CD14-positive monocyte (primary cell): ENCODE results near the gene CRYBA4. TPM values are rescaled to one million over a fixed set of nuclear protein-coding genes. Genes with fewer than 3 reads are reported as not detected.
A peak's percentile ranks its signal among the peaks of the same experiment; 100 is the strongest.

ENCODE experiments used
- DNase-seq, 3 donors: peaks; one replicate each; pipeline ENCODE4 v3.0.0-alpha.2; 2011 to 2022
- H2AFZ ChIP-seq: 2 replicates; pipeline ENCODE4 v1.6.0; 2012; ENCODE audit warnings: mild to moderate bottlenecking, low read depth, low read length, inconsistent platforms; ENCODE audit not compliant: insufficient read depth, poor library complexity, severe bottlenecking
- H3K27ac ChIP-seq, 2 donors: 1 replicate in 1 of 2; 2 replicates in 1 of 2; pipeline ENCODE4 v1.5.1; 2012 to 2013; ENCODE audit warnings: low read length in 2 of 2, control low read depth in 1 of 2, inconsistent platforms in 1 of 2, low read depth in 1 of 2, mild to moderate bottlenecking in 1 of 2
- H3K27me3 ChIP-seq, 2 donors: one replicate each; pipeline versions ENCODE4 v1.6.0 to v1.6.1; 2011 to 2013; ENCODE audit warnings: low read length in 2 of 2; ENCODE audit not compliant: control insufficient read depth in 2 of 2, insufficient read depth in 2 of 2
- H3K36me3 ChIP-seq, 2 donors: replicated peaks in 1 of 2; 1 replicate in 1 of 2; 2 replicates in 1 of 2; pipeline versions ENCODE4 v1.5.1 to v1.6.1; 2012 to 2013; ENCODE audit warnings: low read length in 2 of 2, control low read depth in 1 of 2, inconsistent platforms in 1 of 2, mild to moderate bottlenecking in 1 of 2; ENCODE audit not compliant: insufficient read depth in 2 of 2, control insufficient read depth in 1 of 2
- H3K4me1 ChIP-seq, 2 donors: 1 replicate in 1 of 2; 2 replicates in 1 of 2; pipeline versions ENCODE4 v1.5.1 to v1.6.1; 2012 to 2013; ENCODE audit warnings: low read length in 2 of 2, control low read depth in 1 of 2, inconsistent platforms in 1 of 2, mild to moderate bottlenecking in 1 of 2, moderate library complexity in 1 of 2; ENCODE audit not compliant: insufficient read depth in 2 of 2, control insufficient read depth in 1 of 2
- H3K4me2 ChIP-seq: replicated peaks from 2 replicates; pipeline ENCODE3; 2012; ENCODE audit warnings: low read length, moderate library complexity, mild to moderate bottlenecking; ENCODE audit not compliant: poor library complexity, severe bottlenecking; ENCODE audit errors: extremely low read depth
- H3K4me3 ChIP-seq, 3 experiments: fragments of 200-600 bp in 1 of 3; sonication (generic) in 1 of 3; replicated peaks in 1 of 3; 1 replicate in 2 of 3; 2 replicates in 1 of 3; pipeline ENCODE4 v1.5.1; 2011 to 2013; ENCODE audit warnings: low read length in 3 of 3, mild to moderate bottlenecking in 3 of 3, control low read depth in 2 of 3, low read depth in 2 of 3, inconsistent platforms in 1 of 3, moderate library complexity in 1 of 3
- H3K79me2 ChIP-seq: 2 replicates; pipeline ENCODE4 v1.6.0; 2012; ENCODE audit warnings: mild to moderate bottlenecking, control low read depth, inconsistent platforms, low read length, moderate library complexity; ENCODE audit not compliant: insufficient read depth
- H3K9ac ChIP-seq: 2 replicates; pipeline ENCODE4 v1.6.0; 2017; ENCODE audit warnings: low read length, mild to moderate bottlenecking; ENCODE audit not compliant: insufficient read depth, poor library complexity, severe bottlenecking
- H3K9me3 ChIP-seq, 2 donors: replicated peaks in 1 of 2; 1 replicate in 1 of 2; 2 replicates in 1 of 2; pipeline versions ENCODE4 v1.5.1 to v1.6.1; 2012 to 2013; ENCODE audit warnings: low read length in 2 of 2, control low read depth in 1 of 2; ENCODE audit not compliant: control insufficient read depth in 1 of 2, insufficient read depth in 1 of 2
- H4K20me1 ChIP-seq: 2 replicates; pipeline ENCODE4 v1.6.0; 2012; ENCODE audit warnings: mild to moderate bottlenecking, low read length, control low read depth, moderate library complexity; ENCODE audit not compliant: insufficient read depth
- H3K27ac Mint-ChIP-seq, 7 donors: one replicate each; pipeline ENCODE4 v1.8.0; 2020; ENCODE audit warnings: mild to moderate bottlenecking in 7 of 7, mixed read lengths in 7 of 7, moderate library complexity in 6 of 7, inconsistent platforms in 2 of 7
- H3K27me3 Mint-ChIP-seq, 3 donors: one replicate each; pipeline ENCODE4 v1.8.0; 2021 to 2022; ENCODE audit warnings: low read depth in 3 of 3, mild to moderate bottlenecking in 3 of 3, mixed read lengths in 3 of 3, moderate library complexity in 3 of 3, inconsistent platforms in 1 of 3
- H3K36me3 Mint-ChIP-seq, 2 donors: one replicate each; pipeline ENCODE4 v1.8.0; 2020; ENCODE audit warnings: mixed read lengths in 2 of 2, inconsistent platforms in 1 of 2, mild to moderate bottlenecking in 1 of 2
- H3K4me1 Mint-ChIP-seq: one replicate; pipeline ENCODE4 v1.8.0; 2020; ENCODE audit warnings: mild to moderate bottlenecking, mixed read lengths
- H3K4me3 Mint-ChIP-seq, 2 donors: one replicate each; pipeline ENCODE4 v1.8.0; 2020; ENCODE audit warnings: mild to moderate bottlenecking in 2 of 2, mixed read lengths in 2 of 2, moderate library complexity in 1 of 2
- H3K9me3 Mint-ChIP-seq, 7 donors: one replicate each; pipeline ENCODE4 v1.8.0; 2020 to 2022; ENCODE audit warnings: mixed read lengths in 7 of 7, mild to moderate bottlenecking in 6 of 7, moderate library complexity in 6 of 7, inconsistent platforms in 2 of 7
- WGBS: methylation state at CpG from one replicate; pipeline ENCODE4 v1.1.5; 2013; ENCODE audit warnings: missing lambda C conversion rate; ENCODE audit not compliant: insufficient coverage; 5-methylcytosine and 5-hydroxymethylcytosine counted together
- intact Hi-C, 2 donors: fragments of 100-400 bp; cut with micrococcal nuclease; formaldehyde crosslinking; loops; one replicate each; pipeline versions ENCODE4 v1.15.0 to v1.15.1; 2023
- polyA minus RNA-seq: library from RNA; depleted of rRNA, polyadenylated mRNA; stranded (reverse); fragments of >200 nt; gene quantifications from 2 replicates; pipeline ENCODE4 v1.2.3, GENCODE V29; 2012
- polyA plus RNA-seq, 3 donors: library from polyadenylated mRNA; depleted of rRNA in 1 of 3; unstranded in 2 of 3; stranded (reverse) in 1 of 3; fragments of 300-500 nt in 2 of 3; fragments of >200 nt in 1 of 3; fragmentation: Illumina TruSeq in 2 of 3; gene quantifications; 1 replicate in 2 of 3; 2 replicates in 1 of 3; pipeline ENCODE4 v1.2.3, GENCODE V29; 2012 to 2021
- total RNA-seq, 12 experiments: library from RNA in 1 of 12; stranded (reverse) in 1 of 12; fragments of 120-200 nt in 1 of 12; gene quantifications; one replicate each; pipeline ENCODE4 v1.2.4 and lab custom pipeline; 2013 to 2026; ENCODE audit warnings: mixed read lengths in 6 of 12, inconsistent platforms in 1 of 12
- TF ChIP-seq, protein P1 (sequence below): fragments of 200-600 bp; IDR thresholded peaks from one replicate; pipeline ENCODE4 v1.8.0; 2022; ENCODE audit warnings: antibody characterized with exemption, mild to moderate bottlenecking

Gene CRYBA4
- not detected for total RNA-seq (2013)
- polyA plus RNA-seq, result not detected
- not detected in 2 replicates for polyA minus RNA-seq
- total RNA-seq (lab: John Stamatoyannopoulos, UW), result 0 to 0.90 (median 0) reads per million in 11 experiments

- no peak for DNase-seq
- Histone ChIP-seq H2AFZ (no peak within 1 kb of the TSS), H3K4me2 (no peak within 1 kb of the TSS), H3K79me2 (no peaks in the 10 kb centered on the region), H3K4me1 (peaks cover 22 to 30% of the 10 kb centered on the region in 2 donors), H3K36me3 (no peaks in the 10 kb centered on the region), H3K27ac (no peak within 1 kb of the TSS), H3K4me3 (no peak within 1 kb of the TSS), H3K27me3 (no peaks in the 10 kb centered on the region), H4K20me1 (no peaks in the 10 kb centered on the region), H3K9ac (no peak within 1 kb of the TSS), H3K9me3 (no peaks in the 10 kb centered on the region)
- intact Hi-C loops, result no loop called here
- Mint-ChIP-seq H3K27me3 (peaks cover 0 to 4% (median 3%) of the 10 kb centered on the region in 3 donors), H3K36me3 (no peaks in the 10 kb centered on the region), H3K9me3 (peaks cover 0 to 2% (median 0%) of the 10 kb centered on the region in 7 donors), H3K4me1 (peaks cover 36% of the 10 kb centered on the region), H3K4me3 (no peak within 1 kb of the TSS), H3K27ac (peak within 1 kb of the TSS in 2 of 7 donors; percentile 4 to 43)
- TF ChIP-seq, protein P1, sequence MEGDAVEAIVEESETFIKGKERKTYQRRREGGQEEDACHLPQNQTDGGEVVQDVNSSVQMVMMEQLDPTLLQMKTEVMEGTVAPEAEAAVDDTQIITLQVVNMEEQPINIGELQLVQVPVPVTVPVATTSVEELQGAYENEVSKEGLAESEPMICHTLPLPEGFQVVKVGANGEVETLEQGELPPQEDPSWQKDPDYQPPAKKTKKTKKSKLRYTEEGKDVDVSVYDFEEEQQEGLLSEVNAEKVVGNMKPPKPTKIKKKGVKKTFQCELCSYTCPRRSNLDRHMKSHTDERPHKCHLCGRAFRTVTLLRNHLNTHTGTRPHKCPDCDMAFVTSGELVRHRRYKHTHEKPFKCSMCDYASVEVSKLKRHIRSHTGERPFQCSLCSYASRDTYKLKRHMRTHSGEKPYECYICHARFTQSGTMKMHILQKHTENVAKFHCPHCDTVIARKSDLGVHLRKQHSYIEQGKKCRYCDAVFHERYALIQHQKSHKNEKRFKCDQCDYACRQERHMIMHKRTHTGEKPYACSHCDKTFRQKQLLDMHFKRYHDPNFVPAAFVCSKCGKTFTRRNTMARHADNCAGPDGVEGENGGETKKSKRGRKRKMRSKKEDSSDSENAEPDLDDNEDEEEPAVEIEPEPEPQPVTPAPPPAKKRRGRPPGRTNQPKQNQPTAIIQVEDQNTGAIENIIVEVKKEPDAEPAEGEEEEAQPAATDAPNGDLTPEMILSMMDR, result no peak
- 100% methylated on average over 2 of the region's 7 CpGs for WGBS
These were observed at the start of gene CRYBA4 for GRCh38 chr22:26621663-26622062. TSS of gene CRYBA4 (plus strand) at chr22:26621963. CDS start at chr22:26622597, 634 bp downstream.

- Mint-ChIP-seq H3K4me1 (peaks cover 86% of the 10 kb centered on the region), H3K36me3 (peaks cover 31 to 37% of the 10 kb centered on the region in 2 donors), H3K27ac (peak overlapping the region; percentile 94 to 98 (median 96)), H3K9me3 (peaks cover 0 to 6% (median 0%) of the 10 kb centered on the region in 7 donors), H3K27me3 (peaks cover 0 to 5% (median 2%) of the 10 kb centered on the region in 3 donors), H3K4me3 (peak overlapping the region; percentile 54 to 76)
- peaks cover 71% of the 10 kb centered on the region for H3K79me2 ChIP-seq
- peak overlapping the region in 1 of 3 experiments; percentile 49 for H3K4me3 ChIP-seq
- TF ChIP-seq, protein P1, result no peak
- peaks cover 63 to 72% of the 10 kb centered on the region in 2 donors for H3K4me1 ChIP-seq
- H3K27ac ChIP-seq, result peak overlapping the region; percentile 78 to 89
- WGBS, result 0% methylated on average over 5 of the region's 10 CpGs
- intact Hi-C loops, result loop anchor here in 1 of 2 donors (2.0 kb wide), 1 partner anchor 16 kb away; no protein-coding TSS in a partner anchor
- H3K4me2 ChIP-seq, result peak overlapping the region; percentile 63
- no peak overlapping the region for H2AFZ ChIP-seq
- peak overlapping the region; percentile 27 for H3K9ac ChIP-seq
- peak; percentile 85 to 93 (median 89) for DNase-seq
- peaks cover 72% of the 10 kb centered on the region for H4K20me1 ChIP-seq
- no peaks in the 10 kb centered on the region for H3K9me3 ChIP-seq
- peaks cover 0 to 5% of the 10 kb centered on the region in 2 donors for H3K36me3 ChIP-seq
- H3K27me3 ChIP-seq, result no peaks in the 10 kb centered on the region
These were observed 48.6 kb upstream of the CRYBA4 start for GRCh38 chr22:26573026-26573662.
